ENCODE results near the gene ZNF878.

DNA sequence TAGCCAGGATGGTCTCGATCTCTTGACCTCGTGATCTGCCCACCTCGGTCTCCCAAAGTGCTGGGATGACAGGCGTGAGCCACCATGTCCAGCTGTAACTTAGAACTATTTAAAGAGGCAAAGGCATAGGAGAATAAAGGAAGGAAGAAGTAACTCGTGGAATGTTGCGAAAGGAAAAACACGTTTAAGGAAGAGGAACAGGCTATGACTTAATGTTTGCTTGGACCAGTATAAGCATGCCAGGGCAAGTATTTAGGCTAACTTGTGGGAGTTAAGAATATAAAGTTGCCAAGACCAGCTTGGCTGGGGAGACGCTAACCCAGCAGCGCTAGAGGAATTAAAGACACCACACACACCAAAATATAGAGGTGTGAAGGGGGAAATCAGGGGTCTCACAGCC is 45.3 kb upstream of the ZNF878 start:
- TF ChIP-seq CSDC2 (CRISPR knock-in tag; IDR thresholded peaks at IDR 0.05): no peak
- no peak for TF ChIP-seq GLIS3 (CRISPR knock-in tag; IDR thresholded peaks at IDR 0.05)
- no peak for TF ChIP-seq PPARA (CRISPR knock-in tag; IDR thresholded peaks at IDR 0.05; ENCODE audit: borderline replicate concordance)
- TF ChIP-seq RARB (CRISPR knock-in tag; IDR thresholded peaks at IDR 0.05): no peak
- TF ChIP-seq ZC3H10 (CRISPR knock-in tag; IDR thresholded peaks at IDR 0.05): no peak
- no peak for TF ChIP-seq PATZ1 (CRISPR knock-in tag; IDR thresholded peaks at IDR 0.05; ENCODE audit: borderline replicate concordance)

All from SK-N-SH treated with all-trans-retinoic acid at 6 μM for 48 hours (cell line).